Right atrium auricular region (tissue), 2 donors: Measurements from ENCODE around the gene PDE9A. TPM values are rescaled to one million over a fixed set of nuclear protein-coding genes. Genes with fewer than 3 reads are reported as not detected.
"Not testable (repeated sequence)": the region's sequence is repeated elsewhere in the genome, so short reads cannot be mapped to it uniquely, and the experiment has no call there.

Experiments used
- DNase-seq: peaks from one replicate; pipeline ENCODE4 v3.0.0-alpha.2; 2019; ENCODE audit warnings: low spot score
- H3K27ac ChIP-seq, 2 donors: fragments of 200-600 bp; sonication (generic); 1 replicate in 1 of 2; 2 replicates in 1 of 2; pipeline ENCODE4 v1.5.1; 2016 to 2019
- H3K27me3 ChIP-seq, 2 donors: fragments of 200-600 bp; sonication (generic); one replicate each; pipeline versions ENCODE4 v1.5.1 to v1.6.0; 2017 to 2019
- H3K36me3 ChIP-seq: fragments of 200-600 bp; sonication (generic); one replicate; pipeline ENCODE4 v1.5.1; 2016
- H3K4me1 ChIP-seq, 2 donors: fragments of 200-600 bp; sonication (generic); one replicate each; pipeline versions ENCODE4 v1.5.1 to v1.6.0; 2017 to 2019
- H3K4me3 ChIP-seq, 2 donors: fragments of 200-600 bp; sonication (generic); 1 replicate in 1 of 2; 2 replicates in 1 of 2; pipeline ENCODE4 v1.5.1; 2017 to 2019; ENCODE audit warnings: mild to moderate bottlenecking in 1 of 2, moderate library complexity in 1 of 2
- H3K9me3 ChIP-seq, 2 donors: fragments of 200-600 bp; sonication (generic); one replicate each; pipeline ENCODE4 v1.5.1; 2019
- total RNA-seq, 2 donors: library from RNA; depleted of rRNA; stranded (reverse); fragments of >200 nt; gene quantifications; one replicate each; pipeline ENCODE4 v1.1.0, GENCODE V29; 2016
- TF ChIP-seq, protein P1 (sequence below), 2 donors: fragments of 200-600 bp; sonication (generic); IDR thresholded peaks; one replicate each; pipeline ENCODE4 v1.5.1; 2019; ENCODE audit warnings: antibody characterized with exemption in 2 of 2

PDE9A gene
- total RNA-seq, 2 donors from 2014 or later, result 1.1 to 2.0 TPM

DNA sequence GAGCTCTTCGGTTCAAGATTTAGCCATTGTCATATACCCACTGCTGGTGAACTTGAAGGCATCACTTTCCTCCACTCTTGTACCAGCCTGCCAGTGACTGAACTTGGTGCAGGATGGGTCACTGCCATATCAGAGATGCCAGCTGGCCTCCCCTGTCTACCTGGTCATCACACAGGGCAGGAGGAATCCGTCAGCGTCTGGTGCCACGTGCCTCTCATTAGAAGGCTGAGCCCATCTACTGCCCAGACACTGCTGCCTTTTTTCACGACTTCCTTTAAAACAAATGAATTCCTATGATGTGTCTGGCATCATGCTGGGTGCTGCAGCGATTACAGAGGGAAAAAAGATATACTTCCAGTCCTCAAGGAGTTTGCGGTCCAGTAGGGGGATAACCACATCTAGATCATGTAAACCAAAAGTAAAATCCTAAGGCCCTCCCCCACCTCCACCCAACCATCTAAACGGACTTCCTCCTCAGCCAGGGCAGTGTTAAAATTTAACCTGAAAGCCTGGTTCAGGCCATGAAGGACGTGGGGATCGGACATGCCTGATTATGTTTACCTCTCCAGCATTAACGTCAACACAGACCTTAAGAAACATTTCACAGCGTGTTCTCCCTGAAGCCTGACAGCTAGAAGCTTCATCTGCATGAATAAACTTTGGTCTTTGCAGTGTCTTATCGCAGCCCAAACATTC lies 29.2 kb upstream of the PDE9A start:
- Histone ChIP-seq H3K4me3 (no peak overlapping the region), H3K27me3 (no peaks in the 10 kb centered on the region), H3K4me1 (peaks cover 0 to 6% of the 10 kb centered on the region in 2 donors), H3K27ac (no peak overlapping the region), H3K36me3 (no peaks in the 10 kb centered on the region), H3K9me3 (no peaks in the 10 kb centered on the region)
- no peak for DNase-seq
- TF ChIP-seq, protein P1, sequence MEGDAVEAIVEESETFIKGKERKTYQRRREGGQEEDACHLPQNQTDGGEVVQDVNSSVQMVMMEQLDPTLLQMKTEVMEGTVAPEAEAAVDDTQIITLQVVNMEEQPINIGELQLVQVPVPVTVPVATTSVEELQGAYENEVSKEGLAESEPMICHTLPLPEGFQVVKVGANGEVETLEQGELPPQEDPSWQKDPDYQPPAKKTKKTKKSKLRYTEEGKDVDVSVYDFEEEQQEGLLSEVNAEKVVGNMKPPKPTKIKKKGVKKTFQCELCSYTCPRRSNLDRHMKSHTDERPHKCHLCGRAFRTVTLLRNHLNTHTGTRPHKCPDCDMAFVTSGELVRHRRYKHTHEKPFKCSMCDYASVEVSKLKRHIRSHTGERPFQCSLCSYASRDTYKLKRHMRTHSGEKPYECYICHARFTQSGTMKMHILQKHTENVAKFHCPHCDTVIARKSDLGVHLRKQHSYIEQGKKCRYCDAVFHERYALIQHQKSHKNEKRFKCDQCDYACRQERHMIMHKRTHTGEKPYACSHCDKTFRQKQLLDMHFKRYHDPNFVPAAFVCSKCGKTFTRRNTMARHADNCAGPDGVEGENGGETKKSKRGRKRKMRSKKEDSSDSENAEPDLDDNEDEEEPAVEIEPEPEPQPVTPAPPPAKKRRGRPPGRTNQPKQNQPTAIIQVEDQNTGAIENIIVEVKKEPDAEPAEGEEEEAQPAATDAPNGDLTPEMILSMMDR (IDR thresholded peaks at IDR 0.05), result no peak

DNA sequence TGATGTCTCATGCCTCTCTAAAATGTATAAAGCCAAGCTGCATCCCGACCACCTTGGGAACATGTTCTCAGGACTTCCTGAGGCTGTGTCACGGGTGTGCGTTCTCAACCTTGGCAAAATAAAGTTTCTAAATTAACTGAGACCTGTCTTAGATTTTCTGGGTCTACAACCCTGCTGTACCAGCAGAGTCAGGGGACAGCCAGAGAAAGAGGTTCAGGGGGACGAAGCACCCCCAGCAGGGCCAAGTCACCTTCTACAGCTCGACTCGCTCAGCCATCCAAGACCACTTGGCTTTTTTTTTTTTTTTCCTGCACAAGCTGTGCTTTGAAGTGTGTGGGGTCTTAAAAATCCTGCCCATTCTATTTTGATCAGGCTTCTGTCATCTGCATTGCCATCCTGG lies 28.5 kb upstream of the PDE9A start:
- no peaks in the 10 kb centered on the region for H3K9me3 ChIP-seq
- H3K27ac ChIP-seq, result no peak overlapping the region
- TF ChIP-seq, protein P1 (IDR thresholded peaks at IDR 0.05), result no peak
- DNase-seq, result no peak
- no peak overlapping the region for H3K4me3 ChIP-seq
- no peaks in the 10 kb centered on the region for H3K27me3 ChIP-seq
- peaks cover 0 to 6% of the 10 kb centered on the region in 2 donors for H3K4me1 ChIP-seq
- no peaks in the 10 kb centered on the region for H3K36me3 ChIP-seq

DNA sequence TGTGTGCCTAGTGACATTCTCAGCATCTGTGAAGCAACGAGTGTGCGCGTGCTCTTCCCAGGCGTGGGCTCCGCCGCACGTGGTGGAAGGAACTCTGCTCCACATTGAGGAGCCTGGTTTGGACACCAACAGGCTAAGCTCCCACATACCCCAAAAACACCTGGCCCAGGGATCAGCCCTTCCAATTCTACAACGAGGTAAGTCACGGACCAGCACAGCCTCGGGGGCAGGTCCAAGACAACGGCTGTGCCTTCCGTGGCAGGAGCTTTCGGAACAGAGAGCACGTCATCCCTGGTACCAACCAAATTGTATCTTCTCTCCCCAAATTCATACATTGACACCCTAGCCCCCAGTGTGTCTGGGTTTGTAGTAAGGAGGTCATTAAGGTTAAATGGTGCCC lies 27.2 kb upstream of the PDE9A start:
- peaks cover 0 to 6% of the 10 kb centered on the region in 2 donors for H3K4me1 ChIP-seq
- no peak overlapping the region for H3K27ac ChIP-seq
- TF ChIP-seq, protein P1 (IDR thresholded peaks at IDR 0.05), result no peak
- no peaks in the 10 kb centered on the region for H3K36me3 ChIP-seq
- no peak overlapping the region for H3K4me3 ChIP-seq
- H3K9me3 ChIP-seq, result no peaks in the 10 kb centered on the region
- H3K27me3 ChIP-seq, result no peaks in the 10 kb centered on the region
- no peak for DNase-seq

DNA sequence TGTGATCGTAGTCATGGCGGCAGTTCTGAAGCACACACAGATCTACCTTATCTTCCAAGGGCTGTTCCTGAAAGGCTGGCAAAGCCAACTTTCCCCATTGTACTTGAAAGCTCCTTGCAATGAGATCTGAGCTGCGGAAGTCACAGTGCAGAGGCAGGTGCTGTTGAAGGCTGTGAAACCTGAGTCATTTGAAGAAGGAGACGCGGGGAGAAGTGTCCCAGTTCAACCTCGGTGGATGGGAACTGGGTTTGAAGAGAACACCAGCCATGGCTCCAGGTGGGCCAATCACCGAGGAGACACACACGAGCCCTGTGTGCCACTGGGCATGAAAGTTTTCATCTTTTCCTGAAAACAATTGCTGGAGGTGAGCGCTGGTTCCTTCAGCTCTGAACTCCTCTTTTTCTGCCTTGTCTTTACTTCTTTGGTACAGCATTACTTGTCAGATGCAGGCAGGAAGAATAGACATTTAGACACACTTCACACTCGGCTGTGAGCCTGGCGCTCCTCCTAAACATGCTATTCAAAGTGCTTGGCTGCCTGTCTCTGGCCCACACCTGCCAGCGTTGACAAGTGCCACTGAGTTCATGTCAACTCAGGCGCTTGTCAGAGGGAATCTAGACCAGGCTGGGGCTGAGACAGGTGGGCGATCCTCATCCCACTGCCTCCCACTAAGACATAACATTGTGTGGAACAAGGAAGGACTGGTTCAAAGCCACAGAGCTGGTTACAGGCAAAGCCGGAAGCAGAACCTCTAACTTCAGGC lies 25.7 kb upstream of the PDE9A start:
- no peaks in the 10 kb centered on the region for H3K36me3 ChIP-seq
- TF ChIP-seq, protein P1 (IDR thresholded peaks at IDR 0.05), result no peak
- no peak overlapping the region for H3K27ac ChIP-seq
- H3K9me3 ChIP-seq, result no peaks in the 10 kb centered on the region
- DNase-seq, result no peak
- no peaks in the 10 kb centered on the region for H3K27me3 ChIP-seq
- peaks cover 0 to 6% of the 10 kb centered on the region in 2 donors for H3K4me1 ChIP-seq
- H3K4me3 ChIP-seq, result no peak overlapping the region

DNA sequence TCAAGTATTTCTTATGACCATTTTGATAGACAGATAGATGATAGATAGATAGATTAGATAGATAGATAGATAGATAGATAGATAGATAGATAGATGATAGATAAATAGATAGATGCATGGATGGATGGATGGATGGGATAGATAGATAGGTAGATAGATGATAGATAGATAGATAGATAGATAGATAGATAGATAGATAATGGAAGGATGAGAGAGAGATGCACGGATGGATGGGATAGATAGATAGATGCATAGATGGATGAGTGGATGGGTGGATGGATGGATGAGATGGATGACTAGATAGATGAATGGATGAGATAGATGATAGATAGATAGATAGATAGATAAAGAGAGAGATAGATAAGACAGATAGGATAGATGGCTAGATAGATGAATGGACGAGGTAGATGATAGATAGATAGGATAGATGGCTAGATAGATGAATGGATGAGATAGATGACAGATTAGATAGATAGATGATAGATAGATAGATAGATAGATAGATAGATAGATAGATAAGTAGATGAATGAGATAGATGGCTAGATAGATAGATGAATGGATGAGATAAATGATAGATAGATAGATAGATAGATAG lies 24.9 kb upstream of the PDE9A start:
- not testable (repeated sequence) for H3K4me3 ChIP-seq, H3K27me3 ChIP-seq, H3K4me1 ChIP-seq

DNA sequence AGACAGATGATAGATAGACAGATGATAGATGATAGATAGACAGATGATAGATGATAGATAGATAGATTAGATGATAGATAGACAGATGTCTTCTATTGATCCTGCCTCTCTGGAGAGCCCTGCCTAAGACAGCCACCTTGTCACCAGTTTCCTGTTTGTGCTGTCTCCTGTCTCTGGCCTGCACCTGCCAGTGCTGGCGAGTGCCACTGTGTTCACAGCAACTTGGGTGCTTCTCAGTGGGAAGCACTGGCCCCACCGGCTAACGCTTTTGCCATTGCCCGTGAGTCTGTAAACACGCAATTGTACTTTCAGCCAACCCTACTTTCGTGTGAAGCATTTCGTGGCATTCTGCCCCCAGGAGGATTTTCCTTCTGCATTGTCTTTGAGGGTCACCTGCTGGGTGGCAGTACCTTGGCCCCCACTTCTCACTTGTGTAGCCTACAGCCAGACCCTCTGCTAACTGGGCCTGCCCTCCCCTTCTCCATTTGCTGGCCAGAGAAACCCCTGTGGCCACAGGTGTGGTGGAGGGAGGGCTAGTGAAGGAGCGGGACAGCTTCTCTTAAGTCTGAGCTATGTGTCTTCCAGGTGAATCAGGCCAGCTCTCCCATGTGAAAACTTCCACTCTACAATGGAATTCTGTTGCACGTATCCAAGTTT lies 23.4 kb upstream of the PDE9A start:
- Histone ChIP-seq H3K27me3 (no peaks in the 10 kb centered on the region), H3K4me3 (no peak overlapping the region), H3K9me3 (no peaks in the 10 kb centered on the region), H3K27ac (no peak overlapping the region), H3K4me1 (peaks cover 0 to 6% of the 10 kb centered on the region in 2 donors), H3K36me3 (no peaks in the 10 kb centered on the region)
- TF ChIP-seq, protein P1 (IDR thresholded peaks at IDR 0.05), result no peak
- no peak for DNase-seq

More for the DNA sequence above, 24.9 kb upstream of the PDE9A start:
- DNase-seq, H3K9me3 ChIP-seq, H3K27ac ChIP-seq, H3K36me3 ChIP-seq: not testable (repeated sequence)
